CD4-positive, alpha-beta T cell treated with Interleukin-17A for 4 hours (primary cell): ENCODE results near the gene C1orf232.
A peak's percentile ranks its signal among the peaks of the same experiment; 100 is the strongest.

Experiments used
- DNase-seq: peaks from one replicate; pipeline ENCODE4 v3.0.0-alpha.2; 2020; ENCODE audit warnings: mixed read lengths

The C1orf232 gene

DNA sequence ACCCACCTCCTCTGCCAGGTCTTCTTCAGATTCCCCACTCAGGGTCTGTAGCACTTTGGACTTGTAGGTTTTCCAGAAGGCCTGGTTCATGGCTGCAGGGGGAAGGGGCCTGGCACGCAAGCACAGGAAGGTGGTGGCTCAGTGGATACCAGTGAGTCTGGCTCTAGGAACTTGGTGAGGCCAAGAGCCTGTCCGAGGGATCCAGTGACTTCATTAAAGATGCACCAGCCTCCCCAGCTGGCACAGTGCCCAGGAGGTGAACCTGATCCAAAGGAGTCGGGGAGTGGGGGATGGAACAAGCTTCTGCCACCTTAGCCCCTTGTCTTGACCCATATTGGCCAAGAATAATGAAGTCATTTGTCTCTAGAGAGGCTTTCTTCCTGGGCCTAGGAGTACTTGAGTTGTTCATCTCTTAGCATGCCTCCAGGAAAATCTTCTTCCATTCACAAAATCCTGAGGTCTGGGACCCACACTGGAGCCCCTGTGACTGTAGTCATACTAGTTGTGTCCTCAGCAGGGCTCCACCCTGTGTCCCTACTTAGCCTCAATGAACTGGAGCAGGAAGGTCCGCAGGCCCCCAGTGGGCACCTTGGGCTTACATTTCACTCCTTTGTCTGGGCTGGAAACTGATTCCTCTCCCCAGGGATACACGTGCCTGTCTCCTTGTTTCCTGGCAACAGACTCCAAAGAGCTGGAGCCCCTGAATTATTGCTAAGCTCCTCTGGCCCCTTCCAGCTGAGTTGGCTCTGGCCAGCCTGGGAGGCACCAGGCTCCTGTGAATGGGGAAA, at the start of gene C1orf232:
Gene C1orf232 (minus strand): TSS at position 554 of the 788 bp plus-strand sequence. CDS start 464 bp downstream, at position 90.
- no peak for DNase-seq

DNA sequence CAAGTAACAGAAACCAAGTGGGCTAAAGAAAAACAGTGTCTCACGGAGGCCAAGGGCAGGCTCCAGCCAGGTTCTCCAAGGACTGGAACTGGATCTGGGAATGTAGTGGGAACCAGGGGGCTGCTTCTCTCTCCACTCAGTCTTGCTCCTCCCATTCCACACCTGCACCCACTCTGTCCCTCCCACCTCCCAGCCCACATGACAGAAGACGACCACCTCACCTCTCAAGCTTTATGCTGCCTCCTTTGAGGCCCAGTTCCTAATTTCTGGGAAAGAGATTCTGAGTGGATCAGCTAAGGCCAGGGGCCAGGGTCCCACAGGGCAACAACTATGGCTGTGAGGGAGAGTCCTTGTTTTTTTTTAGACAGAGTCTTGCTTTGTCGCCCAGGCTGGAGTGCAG, 46.5 kb upstream of the C1orf232 start:
- DNase-seq, result no peak

DNA sequence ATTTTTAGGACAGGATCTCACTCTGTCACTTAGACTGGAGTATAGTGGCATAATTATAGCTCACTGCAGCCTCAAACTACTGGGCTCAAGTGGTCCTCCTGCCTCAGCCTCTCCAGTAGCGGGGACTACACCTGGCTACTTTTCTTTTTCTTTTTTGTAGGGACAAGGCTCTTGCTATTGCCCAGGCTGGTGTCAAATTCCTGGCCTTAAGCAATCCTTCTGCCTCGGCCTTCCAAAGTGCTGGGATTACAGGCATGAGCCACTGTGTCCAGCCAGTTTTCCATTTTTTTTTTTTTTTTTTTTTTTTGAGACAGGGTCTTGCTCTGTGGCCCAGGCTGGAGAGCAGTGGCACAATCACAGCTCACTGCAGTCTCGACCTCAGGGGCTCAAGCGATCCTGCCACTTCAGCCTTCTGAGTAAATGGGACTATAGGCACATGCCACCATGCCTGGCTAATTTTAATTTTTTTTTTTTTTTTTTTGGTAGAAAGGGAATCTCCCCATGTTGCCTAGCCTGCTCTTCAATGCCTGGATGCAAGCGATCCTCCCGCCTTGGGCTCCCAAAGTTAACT, 44.7 kb upstream of the C1orf232 start:
- no peak for DNase-seq

DNA sequence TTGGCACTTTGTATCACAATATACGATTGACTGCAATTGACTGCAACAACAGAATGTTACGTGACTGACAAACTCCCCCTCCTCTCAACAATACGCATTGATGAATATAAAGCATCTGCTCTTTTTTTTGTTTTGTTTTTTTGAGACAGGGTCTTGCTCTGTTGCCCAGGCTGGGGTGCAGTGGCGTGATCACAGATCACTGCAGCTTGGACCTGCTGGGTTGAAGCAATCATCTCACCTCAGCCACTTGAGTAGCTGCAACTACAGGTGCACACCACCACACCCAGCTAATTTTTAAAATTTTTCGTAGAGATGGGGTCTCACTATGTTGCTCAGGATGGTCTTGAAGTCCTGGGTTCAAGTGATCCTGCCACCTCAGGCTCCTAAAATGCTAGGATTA, 44.0 kb upstream of the C1orf232 start:
- DNase-seq, result no peak

DNA sequence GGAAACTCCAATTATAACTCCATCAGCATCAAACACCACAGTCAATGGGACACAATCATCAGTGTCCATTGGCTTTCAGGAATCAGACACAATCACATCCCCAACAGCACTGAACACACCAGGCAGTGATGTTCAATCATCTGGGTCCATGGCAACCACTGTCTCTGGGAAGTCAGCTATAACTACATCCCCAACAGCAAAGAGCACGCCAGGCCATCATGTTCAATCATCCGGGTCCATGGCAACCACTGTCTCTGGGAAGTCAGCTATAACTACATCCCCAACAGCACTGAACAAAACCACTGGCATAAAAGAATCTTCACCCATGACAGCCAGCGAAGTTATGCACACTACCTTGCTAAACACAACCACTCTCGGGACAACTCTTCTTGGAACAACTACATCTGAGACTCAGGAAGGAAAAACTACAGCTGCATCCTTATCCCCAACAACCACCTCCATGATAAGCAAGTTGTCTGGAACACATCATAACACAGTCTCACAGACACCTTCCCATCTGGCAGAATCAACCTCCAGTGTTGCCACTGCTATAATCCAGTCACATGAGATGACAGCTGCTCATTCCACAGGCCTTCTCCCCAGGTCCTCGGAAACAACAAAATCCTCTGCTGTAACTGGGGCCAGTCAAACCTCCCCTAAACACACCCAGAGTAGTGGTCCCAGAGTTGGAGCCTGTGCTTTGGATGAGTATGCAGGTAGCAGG, 41.5 kb upstream of the C1orf232 start:
- no peak for DNase-seq

DNA sequence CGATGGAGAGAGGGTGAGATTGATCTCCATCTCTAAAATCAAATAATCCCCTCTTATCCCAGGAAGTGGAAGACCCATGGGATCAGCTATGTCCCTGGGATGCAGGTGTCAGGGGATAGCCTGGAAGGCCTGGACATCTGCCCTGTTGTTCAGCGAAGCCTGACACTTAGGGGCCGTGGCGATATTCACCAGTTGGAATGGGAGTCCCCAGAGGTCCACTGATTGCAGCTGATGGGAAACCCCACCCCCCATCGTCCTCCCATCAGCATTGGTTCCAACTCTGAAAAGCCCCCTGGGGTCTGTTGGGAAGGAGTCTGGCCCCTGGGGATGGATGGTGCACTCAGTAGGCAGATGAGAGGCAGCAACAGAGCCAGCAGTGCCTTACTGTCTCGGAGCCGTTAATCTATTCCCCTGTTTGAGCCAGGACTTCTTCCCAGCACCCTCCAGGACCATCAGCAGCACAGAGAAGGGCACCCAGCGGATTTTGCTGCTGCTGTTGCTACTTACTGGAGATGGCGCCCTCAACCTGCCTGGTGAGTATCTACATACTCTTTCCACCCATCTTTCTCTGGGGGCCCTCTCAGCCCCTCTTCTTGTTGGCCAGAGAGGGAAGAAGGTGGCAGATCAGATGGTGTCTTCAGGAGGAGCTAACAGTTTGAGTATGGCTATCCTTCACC, 35.0 kb upstream of the C1orf232 start:
- DNase-seq, result no peak

DNA sequence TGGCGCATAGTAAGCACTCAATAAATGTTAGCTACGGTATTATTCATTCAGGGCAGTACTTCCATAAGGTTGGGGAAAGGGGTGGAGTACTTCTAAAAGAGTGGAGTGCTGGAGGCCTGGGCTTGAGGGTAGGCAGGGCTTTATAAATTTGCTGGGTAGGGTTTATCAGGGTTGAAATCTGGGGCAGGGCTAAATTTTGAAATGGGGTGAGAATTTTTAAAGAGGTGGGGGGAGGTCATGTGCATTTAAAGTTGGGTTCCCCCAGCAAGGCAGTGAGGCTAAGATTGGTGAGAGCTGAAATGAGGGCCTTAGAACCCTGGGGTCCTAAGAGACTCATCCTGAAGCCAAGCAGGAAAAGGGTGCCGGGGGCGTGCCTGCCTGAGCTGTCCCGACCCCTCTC, 31.6 kb upstream of the C1orf232 start:
- no peak for DNase-seq

DNA sequence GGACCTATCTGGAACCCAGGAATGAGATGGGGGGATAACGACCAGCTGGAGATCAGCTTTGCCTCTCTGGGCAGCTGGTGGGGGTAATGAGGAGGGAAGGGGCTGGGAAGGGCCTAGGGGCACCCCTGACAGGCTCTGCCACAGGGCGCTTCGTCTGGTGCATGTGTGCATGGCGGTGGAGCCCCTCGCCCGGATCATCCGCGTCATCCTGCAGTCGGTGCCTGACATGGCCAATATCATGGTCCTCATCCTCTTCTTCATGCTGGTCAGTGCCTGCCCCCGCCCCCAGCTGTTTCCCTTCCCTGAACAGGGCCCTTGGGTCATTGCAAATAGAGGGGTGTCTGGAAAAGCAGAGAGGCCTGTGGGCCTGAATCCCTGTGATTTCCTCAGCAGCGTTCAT, 29.1 kb upstream of the C1orf232 start:
- DNase-seq, result no peak

DNA sequence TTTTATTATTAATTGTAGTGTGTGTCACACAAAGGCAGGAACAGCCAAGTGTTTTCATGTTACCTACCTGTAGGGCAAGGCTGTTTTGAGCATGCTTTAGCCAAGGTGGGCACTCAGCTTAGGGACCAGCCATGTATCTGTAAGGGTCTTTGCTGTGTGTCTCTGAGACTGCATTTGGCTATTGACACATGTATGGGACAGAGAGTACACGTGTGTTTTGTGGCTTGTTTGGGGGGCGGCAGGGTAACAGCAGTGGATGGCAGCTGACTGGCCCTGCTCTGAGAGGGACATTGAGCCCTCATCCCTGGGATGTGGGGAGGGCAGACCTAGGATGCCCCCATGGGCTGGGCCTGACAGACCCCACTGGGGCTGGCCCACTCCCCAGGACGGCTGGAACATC, 28.5 kb upstream of the C1orf232 start:
- no peak for DNase-seq

DNA sequence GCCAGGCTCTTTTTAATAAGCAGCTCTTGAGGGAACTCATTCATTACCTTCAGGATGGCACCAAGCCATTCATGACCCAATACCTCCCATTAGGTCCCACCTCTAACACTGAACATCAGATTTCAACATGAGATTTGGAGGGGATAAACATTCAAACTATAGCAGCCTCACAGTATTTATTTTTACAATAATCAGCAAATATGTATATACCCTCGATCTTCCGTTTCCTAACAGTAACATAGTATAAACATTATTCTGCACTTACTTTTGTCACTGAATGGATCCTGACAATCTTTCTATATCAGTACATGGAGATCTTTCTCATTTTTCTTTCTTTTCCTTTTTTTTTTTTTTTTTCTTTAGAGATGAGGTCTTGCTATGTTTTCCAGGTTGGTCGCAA, 27.0 kb upstream of the C1orf232 start:
- no peak for DNase-seq

DNA sequence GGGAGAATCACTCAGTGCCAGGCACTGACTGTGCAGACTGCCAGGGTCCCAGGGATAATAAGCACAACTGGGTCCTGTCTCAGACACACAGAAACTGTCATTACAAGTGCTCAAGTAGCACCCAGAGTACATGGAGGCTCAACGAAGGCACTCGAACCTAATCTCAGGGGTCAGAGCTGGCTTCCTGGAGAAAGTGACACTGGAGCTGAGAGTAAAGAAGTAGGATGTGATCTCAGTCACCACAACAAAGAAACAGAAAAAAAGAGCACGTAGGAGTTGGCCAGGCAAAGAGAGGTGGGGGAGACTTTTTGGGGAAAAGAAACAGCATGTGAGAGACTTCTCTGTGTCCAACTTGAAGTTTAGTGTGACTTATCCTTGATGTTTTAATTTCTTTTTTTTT, 23.0 kb upstream of the C1orf232 start:
- DNase-seq, result no peak

DNA sequence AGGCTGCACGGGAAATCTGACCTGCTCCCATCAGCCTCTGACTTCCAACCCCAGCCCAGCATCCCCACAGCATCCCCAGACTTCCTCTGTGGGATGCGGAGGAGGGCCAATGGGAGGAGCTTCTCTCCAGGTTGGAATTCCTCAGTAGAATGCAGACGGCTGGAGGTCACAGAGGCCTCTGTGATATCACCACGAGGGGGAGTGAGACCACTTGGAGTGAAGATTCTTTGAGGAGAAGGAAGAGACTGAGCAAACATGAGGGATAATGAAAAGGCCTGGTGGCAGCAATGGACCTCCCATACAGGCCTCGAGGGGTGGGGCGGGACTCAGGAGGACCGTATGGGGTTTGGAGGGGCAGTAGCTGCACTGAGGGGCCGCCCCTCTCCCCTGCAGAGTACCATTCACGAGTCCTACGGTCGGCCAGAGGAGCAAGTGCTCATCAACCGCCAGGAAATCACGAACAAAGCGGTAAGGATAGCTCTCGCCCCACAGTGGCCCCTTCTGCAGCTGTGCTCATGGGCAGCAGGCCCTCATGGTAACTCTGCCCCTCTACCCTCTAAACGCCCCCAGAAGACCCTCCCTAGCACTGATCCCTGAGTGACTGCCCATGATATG, 21.7 kb upstream of the C1orf232 start, which contains the start of gene CATSPER4:
Gene CATSPER4 (plus strand): TSS at position 230 of the 615 bp plus-strand sequence. CDS start 26 bp downstream, at position 256.
- peak; percentile 29 for DNase-seq

DNA sequence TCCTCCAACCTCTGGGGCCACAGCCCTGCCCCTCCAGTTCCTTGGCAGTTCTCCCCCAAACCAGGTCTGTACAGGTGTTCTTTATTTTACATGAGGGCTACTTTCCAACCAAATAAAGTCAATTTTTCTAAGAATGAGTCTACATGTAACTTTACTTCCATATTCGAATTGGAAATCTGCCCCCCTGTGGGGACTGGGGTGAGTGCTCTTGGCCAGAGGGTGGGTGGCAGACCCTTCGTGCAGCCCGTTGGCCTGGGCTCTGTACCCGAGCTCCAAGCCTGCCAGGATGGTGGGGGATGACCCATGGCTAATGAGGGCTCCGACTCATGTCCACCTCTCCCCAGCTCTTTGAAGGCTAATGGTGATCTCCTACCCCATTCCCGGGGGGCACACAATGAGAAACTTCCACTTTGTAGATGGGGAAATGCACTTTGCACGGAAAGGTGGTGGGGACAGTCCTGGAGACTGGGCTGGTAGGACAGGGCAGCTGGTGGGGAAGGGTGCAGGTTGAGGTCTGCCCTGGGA, 21.1 kb upstream of the C1orf232 start:
- DNase-seq, result no peak

DNA sequence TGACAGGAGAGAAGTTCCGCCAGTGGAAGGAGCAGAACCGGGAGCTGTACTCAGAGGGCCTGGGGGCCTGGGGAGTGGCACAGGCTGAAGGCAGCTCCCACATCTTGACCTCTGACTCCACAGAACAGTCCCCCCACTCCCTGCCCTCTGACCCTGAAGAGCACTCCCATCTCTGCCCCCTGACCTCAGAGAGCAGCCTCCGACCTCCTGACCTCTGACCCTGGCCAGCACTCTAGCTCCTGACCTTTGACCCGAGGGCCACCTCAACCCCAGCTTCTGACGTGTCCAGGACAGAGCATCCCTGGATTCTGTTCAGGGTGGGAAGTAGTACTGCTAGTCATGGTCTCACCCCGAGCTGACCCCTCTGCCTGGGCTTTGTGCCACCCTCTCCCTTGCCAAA, 20.6 kb upstream of the C1orf232 start:
- DNase-seq, result no peak

DNA sequence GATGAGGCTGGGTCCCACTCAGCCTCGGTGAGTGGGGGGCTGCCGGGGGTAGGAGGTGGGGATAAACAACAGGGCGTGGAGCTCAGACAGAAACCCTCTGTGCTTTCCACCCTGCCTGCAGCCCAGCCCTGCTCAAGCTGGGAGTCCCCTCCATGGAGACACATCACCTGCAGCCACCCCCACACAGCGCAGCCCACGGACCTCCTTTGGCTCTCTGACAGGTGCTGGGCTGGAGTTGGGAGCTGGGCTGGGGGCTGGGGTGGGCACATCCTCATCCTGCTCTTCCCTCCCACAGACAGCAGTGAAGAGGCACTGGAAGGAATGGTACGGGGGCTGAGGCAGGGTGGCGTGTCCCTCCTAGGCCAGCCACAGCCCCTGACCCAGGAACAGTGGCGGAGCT, 19.7 kb upstream of the C1orf232 start:
- no peak for DNase-seq

DNA sequence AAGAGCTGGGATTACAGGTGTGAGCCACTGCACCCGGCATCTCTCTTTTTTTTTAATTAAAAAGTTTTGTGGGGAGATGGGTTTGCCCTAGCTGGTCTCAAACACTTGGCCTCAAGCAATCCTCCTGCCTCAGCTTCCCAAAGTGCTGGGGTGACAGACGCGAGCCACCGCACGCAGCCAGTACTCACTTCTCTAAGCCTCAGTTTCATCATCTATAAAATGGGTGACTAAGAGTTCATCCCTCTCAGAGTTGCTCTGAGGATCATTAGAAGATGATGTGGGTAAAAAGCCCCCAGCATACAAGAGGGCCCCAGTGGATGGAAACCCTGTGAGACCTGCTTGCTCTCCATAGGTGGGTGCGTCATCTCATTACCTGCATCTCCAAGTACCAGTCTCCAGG, 19.1 kb upstream of the C1orf232 start:
- no peak for DNase-seq

DNA sequence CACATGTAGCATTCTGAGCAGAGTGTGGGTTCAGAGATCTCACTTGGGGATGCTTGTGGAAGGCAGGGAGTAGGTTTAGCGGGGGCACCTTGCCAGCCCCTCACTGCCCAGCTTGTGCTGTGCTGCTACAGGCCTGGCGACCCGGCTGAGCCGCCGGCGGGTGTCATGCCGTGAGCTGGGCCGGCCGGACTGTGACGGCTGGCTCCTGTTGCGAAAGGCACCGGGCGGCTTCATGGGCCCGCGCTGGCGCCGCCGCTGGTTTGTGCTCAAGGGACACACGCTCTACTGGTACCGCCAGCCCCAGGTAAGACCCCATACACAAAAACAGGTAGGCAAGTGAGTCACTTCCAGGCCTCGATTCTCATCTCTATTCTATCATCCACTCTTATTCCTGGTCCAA, 16.1 kb upstream of the C1orf232 start:
- no peak for DNase-seq

DNA sequence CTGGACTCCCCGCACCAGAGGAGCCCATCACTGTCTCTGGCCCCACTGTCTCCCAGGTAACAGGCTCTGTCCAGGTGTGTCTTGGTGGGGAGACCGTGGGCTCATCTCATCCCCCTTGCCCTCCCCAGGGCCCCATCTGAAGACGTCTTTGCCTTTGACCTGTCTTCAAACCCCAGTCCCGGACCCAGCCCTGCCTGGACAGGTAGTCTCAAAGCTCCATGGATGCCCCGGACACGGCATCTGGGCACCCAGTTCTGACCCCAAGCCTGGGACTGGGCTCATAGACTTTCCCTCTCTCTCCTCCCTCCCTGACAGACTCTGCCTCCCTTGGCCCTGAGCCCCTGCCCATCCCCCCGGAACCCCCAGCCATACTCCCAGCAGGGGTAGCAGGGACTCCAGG, 15.3 kb upstream of the C1orf232 start:
- no peak for DNase-seq

DNA sequence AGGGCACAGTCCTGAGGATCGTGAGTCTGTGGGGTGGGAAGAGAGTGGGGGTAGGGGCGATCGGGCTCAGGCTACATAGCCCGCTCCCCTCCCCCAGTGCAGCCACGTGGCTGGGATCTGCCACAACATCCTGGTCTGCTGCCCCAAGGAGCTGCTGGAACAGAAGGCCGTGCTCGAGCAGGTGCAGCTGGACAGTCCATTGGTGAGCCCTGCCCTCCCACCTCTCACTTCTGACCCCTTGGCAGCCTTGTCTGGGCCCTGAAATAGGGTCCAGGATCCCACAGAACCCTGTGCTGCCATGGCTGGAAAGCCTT, 13.6 kb upstream of the C1orf232 start:
- DNase-seq, result no peak

DNA sequence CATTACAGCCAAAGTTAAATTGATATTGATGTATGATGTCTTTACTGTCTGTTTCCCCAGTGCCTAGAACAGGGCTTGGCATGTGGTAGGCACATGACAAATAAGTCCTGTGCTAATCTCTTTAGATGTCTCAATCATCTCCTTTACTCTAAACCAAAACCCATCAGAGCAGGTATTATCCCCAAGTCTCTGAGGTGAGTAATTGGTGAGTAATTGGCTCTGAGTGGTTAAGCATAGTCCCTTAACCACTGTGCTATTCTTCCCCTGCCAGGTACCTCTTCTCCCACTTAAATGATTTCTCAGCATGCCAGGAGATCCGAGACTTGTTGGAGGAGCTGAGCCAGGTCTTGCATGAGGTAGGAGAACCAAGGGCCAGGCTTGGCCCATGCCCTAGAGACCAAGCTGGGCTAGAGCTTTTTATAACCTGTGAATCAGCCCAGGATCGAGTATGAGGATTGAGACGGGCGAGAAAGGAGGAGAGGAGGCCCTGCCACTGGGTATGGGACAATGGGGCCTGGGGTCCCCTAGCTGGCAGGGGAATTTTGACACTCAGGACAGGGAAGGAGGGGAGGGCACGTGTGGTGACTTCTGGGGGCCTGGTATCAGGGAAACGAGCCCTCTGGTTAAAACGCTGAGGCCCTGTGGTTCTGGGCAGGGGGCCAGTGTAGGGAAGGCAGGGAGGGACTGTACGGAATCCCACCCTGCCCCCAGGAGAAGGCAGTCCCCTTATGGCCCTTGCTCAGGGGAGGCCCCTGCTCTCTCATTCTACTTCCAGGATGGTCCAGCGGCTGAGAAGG, 13.0 kb upstream of the C1orf232 start:
- DNase-seq, result no peak

DNA sequence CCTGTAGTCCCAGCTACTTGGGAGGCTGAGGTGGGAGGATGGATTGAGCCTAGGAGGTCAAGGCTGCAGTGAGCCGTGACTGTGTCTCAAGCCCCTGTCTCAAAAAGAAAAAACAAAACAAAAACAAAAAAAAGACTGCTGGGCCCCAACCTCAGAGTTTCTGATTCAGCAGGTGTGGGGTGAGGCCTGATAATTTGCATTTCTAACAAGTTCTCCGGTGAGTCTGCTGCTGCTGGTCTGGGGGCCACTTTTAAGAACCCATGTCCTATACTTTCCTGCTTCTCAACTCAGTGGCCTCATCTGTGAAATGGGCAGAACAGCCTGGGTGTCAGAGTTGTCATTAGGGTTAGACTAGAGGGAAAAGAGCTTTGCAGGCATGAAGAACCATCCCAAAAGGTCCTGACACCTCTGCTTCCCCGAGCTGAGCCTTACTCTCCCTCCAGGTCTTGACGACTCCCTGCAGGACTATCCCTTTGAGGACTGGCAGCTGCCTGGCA, 11.3 kb upstream of the C1orf232 start:
- no peak for DNase-seq

DNA sequence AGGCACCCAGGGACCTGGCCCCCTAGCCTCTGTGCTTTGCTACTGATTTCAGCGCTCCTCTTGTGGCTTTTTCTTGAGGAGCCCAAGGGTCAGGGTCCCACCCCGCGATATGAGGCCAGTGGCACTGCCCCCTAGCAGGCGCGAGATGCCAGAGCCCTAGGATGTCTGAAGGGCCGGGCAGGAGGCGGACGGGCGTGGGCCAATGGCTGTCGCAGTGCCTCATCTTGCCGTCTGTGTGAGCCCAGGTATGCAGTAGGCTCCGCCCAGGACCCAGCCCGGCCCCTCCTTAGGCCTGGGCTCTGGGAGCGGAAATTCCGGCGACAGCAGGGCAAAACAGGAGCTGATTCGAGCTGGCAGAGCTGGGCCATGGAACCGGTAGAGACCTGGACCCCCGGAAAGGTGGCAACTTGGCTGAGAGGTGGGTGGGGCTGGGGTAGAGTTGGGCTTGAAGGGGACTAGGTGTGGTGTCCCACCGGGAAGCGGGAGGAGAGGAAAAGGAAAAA, 8.5 kb upstream of the C1orf232 start, which contains the start of gene CNKSR1:
Gene CNKSR1 (plus strand): TSS at position 310 of the 503 bp plus-strand sequence. CDS start 57 bp downstream, at position 367.
- DNase-seq, result peak; percentile 47
